Omental fat pad (tissue), 4 donors: ENCODE data around the gene SLC30A2. TPM values are rescaled to one million over a fixed set of nuclear protein-coding genes. Genes with fewer than 3 reads are reported as not detected.

Experiments
- ATAC-seq: fragments of 150-250 bp; one replicate; pipeline ENCODE4 v1.9.1; 2016; ENCODE audit warnings: mild to moderate bottlenecking, moderate library complexity; ENCODE audit not compliant: low FRiP score
- DNase-seq: peaks from one replicate; pipeline ENCODE4 v3.0.0-alpha.2; 2019; ENCODE audit warnings: low spot score
- CTCF ChIP-seq, 3 donors: fragments of 450-650 bp; IDR thresholded peaks; one replicate each; pipeline ENCODE4 v1.5.1; 2016 to 2017; ENCODE audit warnings: antibody characterized with exemption in 3 of 3, mild to moderate bottlenecking in 3 of 3, moderate library complexity in 2 of 3
- total RNA-seq, 4 donors: library from RNA; depleted of rRNA; stranded (reverse); fragments of >200 nt; gene quantifications; one replicate each; pipeline ENCODE4 v1.1.0, GENCODE V29; 2016

Gene SLC30A2
- total RNA-seq, 4 donors from 2014 or later: 0.36 to 1.7 TPM; not detected in 2

GRCh38 chr1:26023826-26024225, 22.1 kb downstream of the SLC30A2 start:
- no peak for TF ChIP-seq CTCF (IDR thresholded peaks at IDR 0.05)
- DNase-seq (no peak), ATAC-seq (no peak)

- TF ChIP-seq CTCF (IDR thresholded peaks at IDR 0.05): no peak
- DNase-seq (no peak), ATAC-seq (no peak)
Measured at GRCh38 chr1:26023009-26023408, 22.9 kb downstream of the SLC30A2 start.

- TF ChIP-seq CTCF (IDR thresholded peaks at IDR 0.05): no peak
- DNase-seq (no peak), ATAC-seq (no peak)
Measured at GRCh38 chr1:26022404-26022779, 23.5 kb downstream of the SLC30A2 start.

- no peak for TF ChIP-seq CTCF (IDR thresholded peaks at IDR 0.05)
- DNase-seq (no peak), ATAC-seq (peak; percentile 19)
Measured at GRCh38 chr1:26021647-26022403, 24.1 kb downstream of the SLC30A2 start, which contains the start of gene EXTL1. EXTL1 (plus strand) TSS chr1:26021775; CDS start chr1:26022647, 872 bp downstream.

- no peak for DNase-seq
- ATAC-seq: no peak
- TF ChIP-seq CTCF (IDR thresholded peaks at IDR 0.05): no peak
Measured at GRCh38 chr1:26020941-26021646, 24.8 kb downstream of the SLC30A2 start.

- no peak for TF ChIP-seq CTCF (IDR thresholded peaks at IDR 0.05)
- no peak for ATAC-seq
- no peak for DNase-seq
Measured at GRCh38 chr1:26020330-26020768, 25.6 kb downstream of the SLC30A2 start.
